HG03457 (cell line): ENCODE results near the gene CUL7.

Experiments used
- ATAC-seq: cut with Tn5 transposase; IDR thresholded peaks from one replicate; pipeline ENCODE4 v1.9.1; 2021; ENCODE audit warnings: moderate number of reproducible peaks; ENCODE audit not compliant: unreplicated experiment

CUL7 gene

GRCh38 chr6:43077981-43078511 lies 24.4 kb upstream of the CUL7 start:
- ATAC-seq, result no peak

GRCh38 chr6:43077333-43077809 lies 23.7 kb upstream of the CUL7 start:
- no peak for ATAC-seq

GRCh38 chr6:43076464-43077332 lies 23.0 kb upstream of the CUL7 start:
- no peak for ATAC-seq

- ATAC-seq, result no peak
These were observed 22.2 kb upstream of the CUL7 start, which contains the start of gene PTK7 for GRCh38 chr6:43075670-43076463. PTK7 (plus strand) TSS chr6:43076314; CDS start chr6:43076489, 175 bp downstream.

- no peak for ATAC-seq
These were observed 21.4 kb upstream of the CUL7 start for GRCh38 chr6:43074847-43075669.

GRCh38 chr6:43070028-43070632 lies 16.5 kb upstream of the CUL7 start:
- ATAC-seq, result no peak

- no peak for ATAC-seq
These were observed 9.2 kb upstream of the CUL7 start for GRCh38 chr6:43062818-43063217.

- no peak for ATAC-seq
These were observed 8.2 kb upstream of the CUL7 start for GRCh38 chr6:43061861-43062260.

- no peak for ATAC-seq
These were observed 7.3 kb upstream of the CUL7 start for GRCh38 chr6:43060755-43061633.

GRCh38 chr6:43060034-43060754 lies 6.5 kb upstream of the CUL7 start:
- ATAC-seq, result no peak

GRCh38 chr6:43059168-43060033 lies 5.8 kb upstream of the CUL7 start, which contains the start of the genes KLC4 and MRPL2:
KLC4 (plus strand) TSS chr6:43059631; CDS start chr6:43061336, 1,705 bp downstream.
MRPL2 (minus strand) TSS chr6:43059434; CDS start chr6:43059381, 53 bp downstream.
- peak; percentile 59 for ATAC-seq

- no peak for ATAC-seq
These were observed 4.9 kb upstream of the CUL7 start for GRCh38 chr6:43058531-43058930.

- ATAC-seq, result no peak
These were observed 2.3 kb upstream of the CUL7 start for GRCh38 chr6:43055966-43056365.

GRCh38 chr6:43054206-43054943 lies 724 bp upstream of the CUL7 start:
- no peak for ATAC-seq

GRCh38 chr6:43052842-43053544 lies 658 bp downstream of the CUL7 start:
- no peak for ATAC-seq

GRCh38 chr6:43052225-43052841 lies 1.3 kb downstream of the CUL7 start:
- no peak for ATAC-seq
